Measurements from ENCODE around the gene NCAPG2. TPM values are rescaled to one million over a fixed set of nuclear protein-coding genes. Genes with fewer than 3 reads are reported as not detected.
A peak's percentile ranks its signal among the peaks of the same experiment; 100 is the strongest.

NCAPG2 gene
- total RNA-seq, 1 experiment from 2014 or later, result 99.4 TPM

GRCh38 chr7:158728911-158729645 is 24.5 kb upstream of the NCAPG2 start:
- Mint-ChIP-seq H3K4me1 (peaks cover 11 to 39% of the 10 kb centered on the region in 2 experiments), H3K9me3 (no peaks in the 10 kb centered on the region)
- H3K23me2 ChIP-seq (ENCODE audit: insufficient read length, low read depth, low read length, poor library complexity, severe bottlenecking), result no peaks in the 10 kb centered on the region

More at GRCh38 chr7:158728911-158729645, 24.5 kb upstream of the NCAPG2 start:
- no CpG with 5 or more reads among the region's 16 CpGs for WGBS (ENCODE audit: extremely low coverage, insufficient read length, low lambda C conversion rate)
- no peak overlapping the region for H3K9ac ChIP-seq (ENCODE audit: extremely low read depth, insufficient read length, low read length)
- H3K4me3 Mint-ChIP-seq, result no peak overlapping the region
- H3K4me2 ChIP-seq (ENCODE audit: insufficient read depth, insufficient read length, low read length), result no peak overlapping the region
- H3K79me1 ChIP-seq (ENCODE audit: insufficient read depth, low read depth, low read length, poor library complexity, severe bottlenecking), result no peaks in the 10 kb centered on the region
- H3K4ac ChIP-seq (ENCODE audit: low read depth, low read length), result no peak overlapping the region
- no peak overlapping the region for H3K27ac ChIP-seq (ENCODE audit: insufficient read length, low read depth, low read length)
- H3K79me2 ChIP-seq (ENCODE audit: insufficient read depth, low read length), result no peaks in the 10 kb centered on the region
- no peak overlapping the region for H2AK5ac ChIP-seq (ENCODE audit: insufficient read length, low read length)
- no peak overlapping the region for H3K56ac ChIP-seq (ENCODE audit: insufficient read length, low read depth, low read length)
- no peak for TF ChIP-seq CTCF (conservative IDR thresholded peaks at IDR 0.05)
- no peak overlapping the region for H3K23ac ChIP-seq (ENCODE audit: insufficient read length, low read depth, low read length)
- no peak overlapping the region for H2BK120ac ChIP-seq (ENCODE audit: low read depth, low read length, poor library complexity, severe bottlenecking)
- no peaks in the 10 kb centered on the region for H3K27me3 ChIP-seq (ENCODE audit: insufficient read depth, low read length)
- DNase-seq, result no peak
- peaks cover 3 to 21% (median 16%) of the 10 kb centered on the region in 3 experiments; a peak in 5 of 7 replicates for H3K36me3 Mint-ChIP-seq (ENCODE audit: insufficient read depth in 1 of 3, low read depth in 3 of 3)
- H4K20me1 ChIP-seq (ENCODE audit: control insufficient read depth, insufficient read depth, insufficient read length), result no peaks in the 10 kb centered on the region
- no peaks in the 10 kb centered on the region; the same call in 1 of the 2 replicates for H3K27me3 Mint-ChIP-seq (ENCODE audit: low read depth)
- H2BK5ac ChIP-seq (ENCODE audit: insufficient read length, low read length), result no peak overlapping the region
- H2BK20ac ChIP-seq (ENCODE audit: low read depth, low read length, poor library complexity, severe bottlenecking), result no peak overlapping the region
- H4K5ac ChIP-seq (ENCODE audit: insufficient read length, low read depth, low read length), result no peak overlapping the region
- H4K8ac ChIP-seq (replicated peaks; ENCODE audit: insufficient read length, low read depth, low read length), result no peak overlapping the region
- no peak overlapping the region for H2AFZ ChIP-seq (ENCODE audit: low read length)
- 0 out of 2 replicates have a peak overlapping the region, but pooled peaks have one; percentile 8 for H3K14ac ChIP-seq (ENCODE audit: insufficient read depth, low read length)
- no peaks in the 10 kb centered on the region for H3K9me3 ChIP-seq (ENCODE audit: control insufficient read depth, low read depth, low read length)
- no peaks in the 10 kb centered on the region; the same call in 1 of the 2 replicates for H3K4me1 ChIP-seq (ENCODE audit: insufficient read depth, low read length)
- no peak overlapping the region for H3T11ph ChIP-seq (ENCODE audit: low read length)
- H2BK15ac ChIP-seq (ENCODE audit: low read depth, low read length), result no peak overlapping the region
- H3K27ac Mint-ChIP-seq, result peak overlapping the region in 1 of 3 experiments; percentile 75; a peak in 1 of 7 replicates
- H2BK12ac ChIP-seq (ENCODE audit: insufficient read length, low read depth, low read length), result no peak overlapping the region
- no peak overlapping the region for H4K91ac ChIP-seq (ENCODE audit: insufficient read length, low read depth, low read length)
- no peak overlapping the region for H3K18ac ChIP-seq (ENCODE audit: insufficient read length, low read depth, low read length)
